GM11168 (cell line): ENCODE data around the gene PPP1R36.
"Not testable (repeated sequence)": the region's sequence is repeated elsewhere in the genome, so short reads cannot be mapped to it uniquely, and the experiment has no call there.

Experiments used
- in situ Hi-C: fragments of 300-500 bp; cut with MboI; formaldehyde crosslinking; loops from one replicate; pipeline ENCODE4 v1.12.0; 2022; ENCODE audit warnings: low sequenced_read_pairs; ENCODE audit not compliant: unreplicated experiment

PPP1R36 gene

GRCh38 chr14:64562436-64562835, 12.7 kb downstream of the PPP1R36 start:
- in situ Hi-C loops, result no loop called here

GRCh38 chr14:64563696-64564095, 13.9 kb downstream of the PPP1R36 start:
- in situ Hi-C loops, result no loop called here

GRCh38 chr14:64566651-64567122, 16.9 kb downstream of the PPP1R36 start:
- in situ Hi-C loops, result no loop called here

- in situ Hi-C loops, result no loop called here
These were observed 19.4 kb downstream of the PPP1R36 start for GRCh38 chr14:64569138-64569631.

GRCh38 chr14:64569646-64570045, 19.9 kb downstream of the PPP1R36 start:
- in situ Hi-C loops, result not testable (repeated sequence)

- in situ Hi-C loops, result no loop called here
These were observed 22.8 kb downstream of the PPP1R36 start for GRCh38 chr14:64572386-64573104.

- in situ Hi-C loops, result no loop called here
These were observed 23.3 kb downstream of the PPP1R36 start for GRCh38 chr14:64573109-64573508.

- in situ Hi-C loops, result no loop called here
These were observed 24.8 kb downstream of the PPP1R36 start for GRCh38 chr14:64574371-64575107.

- in situ Hi-C loops, result no loop called here
These were observed 27.4 kb downstream of the PPP1R36 start for GRCh38 chr14:64577211-64577610.

GRCh38 chr14:64580467-64580866, 30.7 kb downstream of the PPP1R36 start:
- in situ Hi-C loops, result no loop called here

GRCh38 chr14:64581363-64581762, 31.6 kb downstream of the PPP1R36 start:
- in situ Hi-C loops, result no loop called here

GRCh38 chr14:64581817-64582216, 32.1 kb downstream of the PPP1R36 start:
- in situ Hi-C loops, result no loop called here

GRCh38 chr14:64584190-64584589, 34.4 kb downstream of the PPP1R36 start:
- in situ Hi-C loops, result no loop called here

- in situ Hi-C loops, result no loop called here
These were observed 42.0 kb downstream of the PPP1R36 start for GRCh38 chr14:64591809-64592208.

- in situ Hi-C loops, result no loop called here
These were observed 44.7 kb downstream of the PPP1R36 start for GRCh38 chr14:64594438-64594837.

GRCh38 chr14:64598404-64598803, 48.6 kb downstream of the PPP1R36 start:
- in situ Hi-C loops, result no loop called here

GRCh38 chr14:64601571-64601970, 51.8 kb downstream of the PPP1R36 start:
- in situ Hi-C loops, result no loop called here

- in situ Hi-C loops, result no loop called here
These were observed 53.1 kb downstream of the PPP1R36 start for GRCh38 chr14:64602826-64603225.

- in situ Hi-C loops, result no loop called here
These were observed 54.2 kb downstream of the PPP1R36 start for GRCh38 chr14:64604001-64604400.

GRCh38 chr14:64604881-64605280, 55.1 kb downstream of the PPP1R36 start:
- in situ Hi-C loops, result no loop called here

- in situ Hi-C loops, result no loop called here
These were observed 56.3 kb downstream of the PPP1R36 start for GRCh38 chr14:64605926-64606685.
